HepG2 (cell line): ENCODE data around the gene NELFB. TPM values are rescaled to one million over a fixed set of nuclear protein-coding genes. Genes with fewer than 3 reads are reported as not detected.
A peak's percentile ranks its signal among the peaks of the same experiment; 100 is the strongest.

Experiments used
- ARHGAP35 ChIP-seq: sonication (generic); formaldehyde crosslinking; IDR thresholded peaks from 2 replicates; pipeline ENCODE4 v1.9.0; 2022; ENCODE audit warnings: mild to moderate bottlenecking, inconsistent platforms, moderate library complexity, missing genetic modification reagents, borderline replicate concordance
- CSRNP1 ChIP-seq: sonication (generic); formaldehyde crosslinking; IDR thresholded peaks from 2 replicates; pipeline ENCODE4 v1.8.1; 2023; ENCODE audit warnings: mild to moderate bottlenecking, missing genetic modification reagents
- DRAP1 ChIP-seq: IDR thresholded peaks from 2 replicates; pipeline ENCODE4 v1.6.1; 2016; ENCODE audit warnings: missing genetic modification reagents, missing compliant biosample characterization
- EZH2 ChIP-seq: conservative IDR thresholded peaks from 2 replicates; pipeline ENCODE4 v1.6.1; 2012; ENCODE audit warnings: mild to moderate bottlenecking, low read depth, low read length, moderate library complexity
- HMGXB4 ChIP-seq, 2 experiments: sonication (generic) in 1 of 2; formaldehyde crosslinking in 1 of 2; IDR thresholded peaks; 2 replicates each; pipeline versions ENCODE4 v1.4.0 to v1.6.1; 2018 to 2020; ENCODE audit warnings: missing genetic modification reagents in 2 of 2, borderline replicate concordance in 1 of 2, low read depth in 1 of 2, mild to moderate bottlenecking in 1 of 2, missing biosample characterization in 1 of 2
- LCORL ChIP-seq, 2 experiments: fragments of 450-650 bp in 1 of 2; sonication (generic) in 1 of 2; formaldehyde crosslinking in 1 of 2; IDR thresholded peaks; 2 replicates each; pipeline versions ENCODE4 v1.5.0 to v1.6.1; 2017 to 2020; ENCODE audit warnings: antibody characterized with exemption in 1 of 2, missing genetic modification reagents in 1 of 2
- NR0B2 ChIP-seq: sonication (generic); formaldehyde crosslinking; IDR thresholded peaks from 2 replicates; pipeline ENCODE4 v1.4.0; 2020; ENCODE audit warnings: mild to moderate bottlenecking, missing genetic modification reagents
- NR2F1 ChIP-seq, 2 experiments: fragments of 450-650 bp in 1 of 2; formaldehyde crosslinking in 1 of 2; IDR thresholded peaks; 2 replicates each; pipeline versions ENCODE4 v1.5.0 to v1.6.1; 2016 to 2020; ENCODE audit warnings: mild to moderate bottlenecking in 1 of 2, missing compliant biosample characterization in 1 of 2, missing genetic modification reagents in 1 of 2, moderate library complexity in 1 of 2
- PRDM10 ChIP-seq: sonication (generic); formaldehyde crosslinking; IDR thresholded peaks from 2 replicates; pipeline ENCODE4 v1.4.0; 2020; ENCODE audit warnings: low read depth, missing genetic modification reagents
- RNF2 ChIP-seq: fragments of 450-650 bp; conservative IDR thresholded peaks from 2 replicates; pipeline ENCODE4 v1.6.1; 2016; ENCODE audit warnings: low read depth
- ZNF367 ChIP-seq: sonication (generic); formaldehyde crosslinking; IDR thresholded peaks from 2 replicates; pipeline ENCODE4 v1.4.0; 2020; ENCODE audit warnings: missing genetic modification reagents, borderline replicate concordance
- ZNF513 ChIP-seq: sonication (generic); formaldehyde crosslinking; conservative IDR thresholded peaks from 2 replicates; pipeline ENCODE4 v1.5.0; 2020; ENCODE audit warnings: missing genetic modification reagents
- ZNF589 ChIP-seq: sonication (generic); formaldehyde crosslinking; conservative IDR thresholded peaks from 2 replicates; pipeline ENCODE4 v1.8.0; 2022; ENCODE audit warnings: mild to moderate bottlenecking, moderate library complexity, missing genetic modification reagents
- ZNF780A ChIP-seq: sonication (generic); formaldehyde crosslinking; IDR thresholded peaks from 2 replicates; pipeline ENCODE4 v1.8.0; 2022; ENCODE audit warnings: mild to moderate bottlenecking, missing genetic modification reagents, moderate library complexity
- ZNF784 ChIP-seq: sonication (generic); formaldehyde crosslinking; IDR thresholded peaks from 2 replicates; pipeline ENCODE4 v1.5.1; 2020; ENCODE audit warnings: missing genetic modification reagents, mild to moderate bottlenecking, borderline replicate concordance
- ZNF788 ChIP-seq: sonication (generic); formaldehyde crosslinking; IDR thresholded peaks from 2 replicates; pipeline ENCODE4 v1.5.0; 2020; ENCODE audit warnings: mild to moderate bottlenecking, missing genetic modification reagents, borderline replicate concordance
- polyA plus RNA-seq, 8 experiments: library from polyadenylated mRNA; depleted of rRNA in 3 of 8; stranded (reverse) in 7 of 8; unstranded in 1 of 8; fragments of >200 nt; fragmentation: Illumina TruSeq in 4 of 8; extraction: Trizol in 4 of 8; gene quantifications; 2 replicates each; pipeline versions ENCODE4 v1.2.1 to v1.2.3, GENCODE V29; 2011 to 2016; ENCODE audit warnings: low read depth in 4 of 8, missing spikeins in 1 of 8, mixed read lengths in 1 of 8; ENCODE audit not compliant: insufficient read depth in 1 of 8
- total RNA-seq, 5 experiments: library from RNA; depleted of rRNA; stranded (reverse); fragments of >200 nt; fragmentation: Illumina TruSeq; extraction: Trizol; gene quantifications; 2 replicates each; pipeline ENCODE4 v1.2.3, GENCODE V29; 2016; ENCODE audit warnings: low read depth in 1 of 5

NELFB gene
- total and polyA plus RNA-seq, 2 of the 13 experiments (the other 11 are each of a cell fraction or from before 2014, with no cell fraction given): 26.5 to 45.8 TPM

GRCh38 chr9:137319011-137319738 is 64.0 kb downstream of the NELFB start (continued):
- TF ChIP-seq ZNF780A (no peak), ZNF589 (CRISPR knock-in tag) (no peak), HMGXB4 (CRISPR knock-in tag; IDR thresholded peaks at IDR 0.05; ENCODE audit: borderline replicate concordance in 1 of 2, low read depth in 1 of 2) (peak; percentile 20 to 56; a peak in 1 of 4 replicates), ZNF367 (CRISPR knock-in tag) (no peak), CSRNP1 (CRISPR knock-in tag) (no peak), ZNF513 (CRISPR knock-in tag) (no peak), RNF2 (no peak), ARHGAP35 (CRISPR knock-in tag) (no peak), ZNF788 (peak; percentile 42; the same call in 1 of the 2 replicates), NR2F1 (CRISPR knock-in tag; IDR thresholded peaks at IDR 0.05) (no peak), EZH2 (no peak), ZNF784 (CRISPR knock-in tag) (no peak), PRDM10 (CRISPR knock-in tag) (peak; percentile 53; the same call in 1 of the 2 replicates), NR0B2 (CRISPR knock-in tag) (no peak), DRAP1 (CRISPR knock-in tag) (no peak), LCORL (IDR thresholded peaks at IDR 0.05) (no peak), LCORL (CRISPR knock-in tag; IDR thresholded peaks at IDR 0.05) (0 out of 2 replicates have a peak, but pooled peaks have one; percentile 36)
